ENCODE results near the gene NCF4.

The NCF4 gene

DNA sequence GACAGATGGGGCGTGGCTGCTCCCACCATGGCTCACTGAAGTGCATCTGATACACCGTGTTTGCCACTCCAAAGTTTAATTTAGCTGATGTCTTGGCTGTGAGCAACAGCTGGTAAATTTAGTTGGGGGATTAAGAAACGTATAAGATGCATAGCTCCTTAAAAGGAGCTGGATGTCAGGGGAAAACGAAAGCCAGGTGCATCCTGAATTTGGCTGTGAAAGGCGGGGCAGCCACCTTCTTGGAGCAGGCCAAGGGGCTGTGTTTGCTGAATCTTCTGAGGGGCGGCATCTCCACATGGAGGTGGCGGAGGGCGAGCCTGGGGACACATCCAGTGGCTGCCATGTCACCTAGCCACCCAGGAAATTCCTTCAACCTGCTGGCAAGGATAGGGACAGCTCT is 20.7 kb upstream of the NCF4 start (continued):
- TF ChIP-seq, protein P1, sequence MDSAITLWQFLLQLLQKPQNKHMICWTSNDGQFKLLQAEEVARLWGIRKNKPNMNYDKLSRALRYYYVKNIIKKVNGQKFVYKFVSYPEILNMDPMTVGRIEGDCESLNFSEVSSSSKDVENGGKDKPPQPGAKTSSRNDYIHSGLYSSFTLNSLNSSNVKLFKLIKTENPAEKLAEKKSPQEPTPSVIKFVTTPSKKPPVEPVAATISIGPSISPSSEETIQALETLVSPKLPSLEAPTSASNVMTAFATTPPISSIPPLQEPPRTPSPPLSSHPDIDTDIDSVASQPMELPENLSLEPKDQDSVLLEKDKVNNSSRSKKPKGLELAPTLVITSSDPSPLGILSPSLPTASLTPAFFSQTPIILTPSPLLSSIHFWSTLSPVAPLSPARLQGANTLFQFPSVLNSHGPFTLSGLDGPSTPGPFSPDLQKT (IDR thresholded peaks at IDR 0.05; ENCODE audit: borderline replicate concordance, low read depth, low read length), result no peak
- TF ChIP-seq GLIS2 (tag by site-specific recombination; IDR thresholded peaks at IDR 0.05) (no peak), ZSCAN30 (tag by site-specific recombination; IDR thresholded peaks at IDR 0.05) (no peak), HOXA7 (CRISPR knock-in tag; IDR thresholded peaks at IDR 0.05; ENCODE audit: borderline replicate concordance) (no peak), ZNF629 (tag by site-specific recombination; IDR thresholded peaks at IDR 0.05) (no peak)
- TF ChIP-seq, protein P2, sequence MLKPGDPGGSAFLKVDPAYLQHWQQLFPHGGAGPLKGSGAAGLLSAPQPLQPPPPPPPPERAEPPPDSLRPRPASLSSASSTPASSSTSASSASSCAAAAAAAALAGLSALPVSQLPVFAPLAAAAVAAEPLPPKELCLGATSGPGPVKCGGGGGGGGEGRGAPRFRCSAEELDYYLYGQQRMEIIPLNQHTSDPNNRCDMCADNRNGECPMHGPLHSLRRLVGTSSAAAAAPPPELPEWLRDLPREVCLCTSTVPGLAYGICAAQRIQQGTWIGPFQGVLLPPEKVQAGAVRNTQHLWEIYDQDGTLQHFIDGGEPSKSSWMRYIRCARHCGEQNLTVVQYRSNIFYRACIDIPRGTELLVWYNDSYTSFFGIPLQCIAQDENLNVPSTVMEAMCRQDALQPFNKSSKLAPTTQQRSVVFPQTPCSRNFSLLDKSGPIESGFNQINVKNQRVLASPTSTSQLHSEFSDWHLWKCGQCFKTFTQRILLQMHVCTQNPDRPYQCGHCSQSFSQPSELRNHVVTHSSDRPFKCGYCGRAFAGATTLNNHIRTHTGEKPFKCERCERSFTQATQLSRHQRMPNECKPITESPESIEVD (tag by site-specific recombination; IDR thresholded peaks at IDR 0.05), result no peak

DNA sequence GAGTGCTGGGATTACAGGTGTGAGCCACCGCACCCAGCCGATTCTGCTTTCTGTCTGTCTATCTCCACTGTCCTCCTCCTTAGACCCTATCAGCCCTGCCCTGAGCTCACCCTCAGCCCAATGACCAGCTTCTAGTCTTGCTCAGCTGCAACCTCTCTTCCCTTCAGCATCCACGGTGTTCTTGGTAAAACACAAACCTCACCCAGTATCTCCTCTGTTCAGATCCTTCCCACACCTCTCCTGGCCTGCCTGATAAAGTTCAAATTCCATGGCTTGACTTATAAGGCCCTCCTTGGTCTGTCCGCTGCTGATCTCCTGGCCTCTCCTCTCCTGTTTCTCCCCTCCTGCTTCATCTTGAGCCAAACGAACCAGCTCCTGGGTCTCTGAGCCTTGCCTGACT is 14.5 kb upstream of the NCF4 start:
- no peak overlapping the region for H3K27ac ChIP-seq (ENCODE audit: extremely low read depth, low read depth, low read length)
- H3K4me1 ChIP-seq (ENCODE audit: control insufficient read depth, insufficient read depth, low read length), result no peaks in the 10 kb centered on the region
- H3K4me3 ChIP-seq (ENCODE audit: low read depth, low read length), result no peak overlapping the region
- ChIA-PET POLR2A (no interaction called here), CTCF (interaction anchor here (0.8 to 10.4 kb wide), 3 partner anchors 10 to 131 kb away, joined by 3 to 92 read pairs (median 3); no protein-coding TSS in a partner anchor)
- no peaks in the 10 kb centered on the region for H3K36me3 ChIP-seq (ENCODE audit: control insufficient read depth in 2 of 2, insufficient read depth in 1 of 2, low read length in 2 of 2)
- H3K9me3 ChIP-seq (ENCODE audit: control insufficient read depth, insufficient read depth, low read depth, low read length), result no peaks in the 10 kb centered on the region
- TF ChIP-seq PRDM1 (tag by site-specific recombination; IDR thresholded peaks at IDR 0.05), result no peak
- TF ChIP-seq, protein P3, sequence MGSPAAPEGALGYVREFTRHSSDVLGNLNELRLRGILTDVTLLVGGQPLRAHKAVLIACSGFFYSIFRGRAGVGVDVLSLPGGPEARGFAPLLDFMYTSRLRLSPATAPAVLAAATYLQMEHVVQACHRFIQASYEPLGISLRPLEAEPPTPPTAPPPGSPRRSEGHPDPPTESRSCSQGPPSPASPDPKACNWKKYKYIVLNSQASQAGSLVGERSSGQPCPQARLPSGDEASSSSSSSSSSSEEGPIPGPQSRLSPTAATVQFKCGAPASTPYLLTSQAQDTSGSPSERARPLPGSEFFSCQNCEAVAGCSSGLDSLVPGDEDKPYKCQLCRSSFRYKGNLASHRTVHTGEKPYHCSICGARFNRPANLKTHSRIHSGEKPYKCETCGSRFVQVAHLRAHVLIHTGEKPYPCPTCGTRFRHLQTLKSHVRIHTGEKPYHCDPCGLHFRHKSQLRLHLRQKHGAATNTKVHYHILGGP (tag by site-specific recombination; IDR thresholded peaks at IDR 0.05), result no peak
- TF ChIP-seq, protein P4, sequence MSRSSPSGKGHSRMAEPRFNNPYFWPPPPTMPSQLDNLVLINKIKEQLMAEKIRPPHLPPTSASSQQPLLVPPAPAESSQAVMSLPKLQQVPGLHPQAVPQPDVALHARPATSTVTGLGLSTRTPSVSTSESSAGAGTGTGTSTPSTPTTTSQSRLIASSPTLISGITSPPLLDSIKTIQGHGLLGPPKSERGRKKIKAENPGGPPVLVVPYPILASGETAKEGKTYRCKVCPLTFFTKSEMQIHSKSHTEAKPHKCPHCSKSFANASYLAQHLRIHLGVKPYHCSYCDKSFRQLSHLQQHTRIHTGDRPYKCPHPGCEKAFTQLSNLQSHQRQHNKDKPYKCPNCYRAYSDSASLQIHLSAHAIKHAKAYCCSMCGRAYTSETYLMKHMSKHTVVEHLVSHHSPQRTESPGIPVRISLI (tag by site-specific recombination; IDR thresholded peaks at IDR 0.05), result no peak
- TF ChIP-seq, protein P5, sequence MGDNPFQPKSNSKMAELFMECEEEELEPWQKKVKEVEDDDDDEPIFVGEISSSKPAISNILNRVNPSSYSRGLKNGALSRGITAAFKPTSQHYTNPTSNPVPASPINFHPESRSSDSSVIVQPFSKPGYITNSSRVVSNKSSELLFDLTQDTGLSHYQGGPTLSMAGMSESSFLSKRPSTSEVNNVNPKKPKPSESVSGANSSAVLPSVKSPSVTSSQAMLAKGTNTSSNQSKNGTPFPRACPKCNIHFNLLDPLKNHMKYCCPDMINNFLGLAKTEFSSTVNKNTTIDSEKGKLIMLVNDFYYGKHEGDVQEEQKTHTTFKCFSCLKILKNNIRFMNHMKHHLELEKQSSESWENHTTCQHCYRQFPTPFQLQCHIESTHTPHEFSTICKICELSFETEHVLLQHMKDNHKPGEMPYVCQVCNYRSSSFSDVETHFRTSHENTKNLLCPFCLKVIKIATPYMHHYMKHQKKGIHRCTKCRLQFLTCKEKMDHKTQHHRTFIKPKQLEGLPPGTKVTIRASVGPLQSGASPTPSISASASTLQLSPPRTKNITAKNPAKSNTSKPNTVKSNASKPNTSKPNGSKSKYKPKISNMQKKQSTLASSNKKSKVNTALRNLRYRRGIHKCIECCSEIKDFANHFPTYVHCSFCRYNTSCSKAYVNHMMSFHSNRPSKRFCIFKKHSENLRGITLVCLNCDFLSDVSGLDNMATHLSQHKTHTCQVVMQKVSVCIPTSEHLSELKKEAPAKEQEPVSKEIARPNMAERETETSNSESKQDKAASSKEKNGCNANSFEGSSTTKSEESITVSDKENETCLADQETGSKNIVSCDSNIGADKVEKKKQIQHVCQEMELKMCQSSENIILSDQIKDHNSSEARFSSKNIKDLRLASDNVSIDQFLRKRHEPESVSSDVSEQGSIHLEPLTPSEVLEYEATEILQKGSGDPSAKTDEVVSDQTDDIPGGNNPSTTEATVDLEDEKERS (tag by site-specific recombination; IDR thresholded peaks at IDR 0.05), result no peak
- TF ChIP-seq ZNF202 (tag by site-specific recombination; IDR thresholded peaks at IDR 0.05; ENCODE audit: borderline replicate concordance), result no peak
- TF ChIP-seq ZIC2 (tag by site-specific recombination; IDR thresholded peaks at IDR 0.05), result no peak
- TF ChIP-seq HOXD13 (CRISPR knock-in tag; IDR thresholded peaks at IDR 0.05; ENCODE audit: borderline replicate concordance), result no peak
- TF ChIP-seq, protein P6, sequence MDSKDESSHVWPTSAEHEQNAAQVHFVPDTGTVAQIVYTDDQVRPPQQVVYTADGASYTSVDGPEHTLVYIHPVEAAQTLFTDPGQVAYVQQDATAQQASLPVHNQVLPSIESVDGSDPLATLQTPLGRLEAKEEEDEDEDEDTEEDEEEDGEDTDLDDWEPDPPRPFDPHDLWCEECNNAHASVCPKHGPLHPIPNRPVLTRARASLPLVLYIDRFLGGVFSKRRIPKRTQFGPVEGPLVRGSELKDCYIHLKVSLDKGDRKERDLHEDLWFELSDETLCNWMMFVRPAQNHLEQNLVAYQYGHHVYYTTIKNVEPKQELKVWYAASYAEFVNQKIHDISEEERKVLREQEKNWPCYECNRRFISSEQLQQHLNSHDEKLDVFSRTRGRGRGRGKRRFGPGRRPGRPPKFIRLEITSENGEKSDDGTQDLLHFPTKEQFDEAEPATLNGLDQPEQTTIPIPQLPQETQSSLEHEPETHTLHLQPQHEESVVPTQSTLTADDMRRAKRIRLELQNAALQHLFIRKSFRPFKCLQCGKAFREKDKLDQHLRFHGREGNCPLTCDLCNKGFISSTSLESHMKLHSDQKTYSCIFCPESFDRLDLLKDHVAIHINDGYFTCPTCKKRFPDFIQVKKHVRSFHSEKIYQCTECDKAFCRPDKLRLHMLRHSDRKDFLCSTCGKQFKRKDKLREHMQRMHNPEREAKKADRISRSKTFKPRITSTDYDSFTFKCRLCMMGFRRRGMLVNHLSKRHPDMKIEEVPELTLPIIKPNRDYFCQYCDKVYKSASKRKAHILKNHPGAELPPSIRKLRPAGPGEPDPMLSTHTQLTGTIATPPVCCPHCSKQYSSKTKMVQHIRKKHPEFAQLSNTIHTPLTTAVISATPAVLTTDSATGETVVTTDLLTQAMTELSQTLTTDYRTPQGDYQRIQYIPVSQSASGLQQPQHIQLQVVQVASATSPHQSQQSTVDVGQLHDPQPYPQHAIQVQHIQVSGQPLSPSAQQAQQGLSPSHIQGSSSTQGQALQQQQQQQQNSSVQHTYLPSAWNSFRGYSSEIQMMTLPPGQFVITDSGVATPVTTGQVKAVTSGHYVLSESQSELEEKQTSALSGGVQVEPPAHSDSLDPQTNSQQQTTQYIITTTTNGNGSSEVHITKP (tag by site-specific recombination; IDR thresholded peaks at IDR 0.05), result no peak
- TF ChIP-seq ZNF423 (tag by site-specific recombination; IDR thresholded peaks at IDR 0.05), result no peak
- no peak for TF ChIP-seq ZNF830 (tag by site-specific recombination; IDR thresholded peaks at IDR 0.05; ENCODE audit: low read depth)
- TF ChIP-seq ZBTB21 (tag by site-specific recombination; IDR thresholded peaks at IDR 0.05), result no peak
- no peak for TF ChIP-seq WT1 (tag by site-specific recombination; IDR thresholded peaks at IDR 0.05)
- TF ChIP-seq, protein P7, sequence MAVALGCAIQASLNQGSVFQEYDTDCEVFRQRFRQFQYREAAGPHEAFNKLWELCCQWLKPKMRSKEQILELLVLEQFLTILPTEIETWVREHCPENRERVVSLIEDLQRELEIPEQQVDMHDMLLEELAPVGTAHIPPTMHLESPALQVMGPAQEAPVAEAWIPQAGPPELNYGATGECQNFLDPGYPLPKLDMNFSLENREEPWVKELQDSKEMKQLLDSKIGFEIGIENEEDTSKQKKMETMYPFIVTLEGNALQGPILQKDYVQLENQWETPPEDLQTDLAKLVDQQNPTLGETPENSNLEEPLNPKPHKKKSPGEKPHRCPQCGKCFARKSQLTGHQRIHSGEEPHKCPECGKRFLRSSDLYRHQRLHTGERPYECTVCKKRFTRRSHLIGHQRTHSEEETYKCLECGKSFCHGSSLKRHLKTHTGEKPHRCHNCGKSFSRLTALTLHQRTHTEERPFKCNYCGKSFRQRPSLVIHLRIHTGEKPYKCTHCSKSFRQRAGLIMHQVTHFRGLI (tag by site-specific recombination; IDR thresholded peaks at IDR 0.05), result no peak
- TF ChIP-seq, protein P8, sequence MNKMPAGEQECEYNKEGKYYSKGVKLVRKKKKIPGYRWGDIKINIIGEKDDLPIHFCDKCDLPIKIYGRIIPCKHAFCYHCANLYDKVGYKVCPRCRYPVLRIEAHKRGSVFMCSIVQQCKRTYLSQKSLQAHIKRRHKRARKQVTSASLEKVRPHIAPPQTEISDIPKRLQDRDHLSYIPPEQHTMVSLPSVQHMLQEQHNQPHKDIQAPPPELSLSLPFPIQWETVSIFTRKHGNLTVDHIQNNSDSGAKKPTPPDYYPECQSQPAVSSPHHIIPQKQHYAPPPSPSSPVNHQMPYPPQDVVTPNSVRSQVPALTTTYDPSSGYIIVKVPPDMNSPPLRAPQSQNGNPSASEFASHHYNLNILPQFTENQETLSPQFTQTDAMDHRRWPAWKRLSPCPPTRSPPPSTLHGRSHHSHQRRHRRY (tag by site-specific recombination; IDR thresholded peaks at IDR 0.05), result no peak

Data from HEK293 (cell line).